ENCODE data around the gene CRY2. TPM values are rescaled to one million over a fixed set of nuclear protein-coding genes. Genes with fewer than 3 reads are reported as not detected.

Gene CRY2
- total and polyA plus RNA-seq, 2 experiments from 2014 or later, result 9.5 to 15.4 TPM

GRCh38 chr11:45804761-45805304 is 42.4 kb upstream of the CRY2 start, which contains the start of gene SLC35C1 (continued):
- TF ChIP-seq REST (IDR thresholded peaks at IDR 0.05; ENCODE audit: unreplicated experiment), result no peak
- 0 out of 4 replicates have a peak, but pooled peaks of 1 of the 2 experiments have one; percentile 5 for TF ChIP-seq CTCF (conservative IDR thresholded peaks at IDR 0.05; ENCODE audit: low read depth in 2 of 2)
- no peak for TF ChIP-seq EZH2phosphoT487 (IDR thresholded peaks at IDR 0.05; ENCODE audit: unreplicated experiment)
- TF ChIP-seq POLR2AphosphoS5 (IDR thresholded peaks at IDR 0.05; ENCODE audit: low read depth), result peak; percentile 65
- no peak for TF ChIP-seq EZH2 (IDR thresholded peaks at IDR 0.05; ENCODE audit: low read depth, unreplicated experiment)
- TF ChIP-seq ZNF331 (CRISPR knock-in tag; IDR thresholded peaks at IDR 0.05; ENCODE audit: low read depth), result no peak
- no peak for TF ChIP-seq STAT1 (IDR thresholded peaks at IDR 0.05; ENCODE audit: unreplicated experiment)
- TF ChIP-seq ZNF114 (CRISPR knock-in tag; IDR thresholded peaks at IDR 0.05), result no peak

GRCh38 chr11:45805305-45806071 is 41.8 kb upstream of the CRY2 start:
- H3K27me3 ChIP-seq (ENCODE audit: insufficient read depth), result peaks cover 18% of the 10 kb centered on the region
- no peaks in the 10 kb centered on the region for H3F3A ChIP-seq (replicated peaks; ENCODE audit: low read depth)
- H3K27ac ChIP-seq (ENCODE audit: low read depth), result no peak overlapping the region
- H3K4me3 ChIP-seq, result peak overlapping the region; percentile 90
- H3K4me1 ChIP-seq (ENCODE audit: insufficient read depth), result peaks cover 3% of the 10 kb centered on the region; the same call in 1 of the 2 replicates
- H3K36me3 ChIP-seq (ENCODE audit: insufficient read depth), result no peaks in the 10 kb centered on the region
- H3K27ac Mint-ChIP-seq, result no peak overlapping the region
- peak overlapping the region; percentile 87 for H3K4me3 Mint-ChIP-seq
- peaks cover 35% of the 10 kb centered on the region for H3K27me3 Mint-ChIP-seq (ENCODE audit: insufficient read depth, low read depth, poor library complexity)
- peaks cover 4% of the 10 kb centered on the region; the same call in 1 of the 3 replicates for H3K36me3 Mint-ChIP-seq (ENCODE audit: low read depth)
- ATAC-seq, result peak; percentile 15
- H3K9me3 Mint-ChIP-seq, result no peaks in the 10 kb centered on the region; the same call in 2 of the 3 replicates
- no peaks in the 10 kb centered on the region for H4K20me1 ChIP-seq (replicated peaks; ENCODE audit: insufficient read depth)
- no peaks in the 10 kb centered on the region for H3K9me2 ChIP-seq (ENCODE audit: insufficient read depth)
- H3K79me2 ChIP-seq (replicated peaks; ENCODE audit: insufficient read depth), result peaks cover 11% of the 10 kb centered on the region
- H2AFZ ChIP-seq, result peak overlapping the region; percentile 91
- peaks cover 16% of the 10 kb centered on the region for H3K4me1 Mint-ChIP-seq
- peak; percentile 50 for DNase-seq (ENCODE audit: low spot score)
- H3K4me2 ChIP-seq, result peak overlapping the region; percentile 98
- TF ChIP-seq ZNF114 (CRISPR knock-in tag; IDR thresholded peaks at IDR 0.05) (no peak), ETS1 (IDR thresholded peaks at IDR 0.05) (no peak), STAT1 (IDR thresholded peaks at IDR 0.05; ENCODE audit: unreplicated experiment) (no peak), NANOG (IDR thresholded peaks at IDR 0.05; ENCODE audit: borderline replicate concordance) (no peak), EZH2 (IDR thresholded peaks at IDR 0.05; ENCODE audit: low read depth, unreplicated experiment) (no peak), ZNF331 (CRISPR knock-in tag; IDR thresholded peaks at IDR 0.05; ENCODE audit: low read depth) (no peak), EZH2phosphoT487 (IDR thresholded peaks at IDR 0.05; ENCODE audit: unreplicated experiment) (no peak), REST (IDR thresholded peaks at IDR 0.05; ENCODE audit: unreplicated experiment) (no peak), CTCF (conservative IDR thresholded peaks at IDR 0.05; ENCODE audit: low read depth in 2 of 2) (no peak), CREB1 (CRISPR knock-in tag; IDR thresholded peaks at IDR 0.05; ENCODE audit: low read depth) (no peak), POLR2AphosphoS5 (IDR thresholded peaks at IDR 0.05; ENCODE audit: low read depth) (no peak; the same call in 1 of the 2 replicates)

All from GM23338 (cell line).